ENCODE data around the gene SFT2D1. TPM values are rescaled to one million over a fixed set of nuclear protein-coding genes. Genes with fewer than 3 reads are reported as not detected.
"Not testable (repeated sequence)": the region's sequence is repeated elsewhere in the genome, so short reads cannot be mapped to it uniquely, and the experiment has no call there.

The SFT2D1 gene
- 10 to 100 TPM; 21.4 to 32.2 (median 26.1) TPM for total RNA-seq

GRCh38 chr6:166342349-166343149 lies at the start of gene SFT2D1:
SFT2D1 (minus strand) TSS chr6:166342545; CDS start chr6:166342481, 64 bp downstream.
- Histone ChIP-seq H3K9me3 (no peaks in the 10 kb centered on the region), H3K27me3 (no peaks in the 10 kb centered on the region), H3K4me1 (peaks cover 0 to 47% (median 19%) of the 10 kb centered on the region in 3 donors), H3K27ac (peak within 1 kb of the TSS; percentile 66 to 95 (median 89)), H3K36me3 (peaks cover 0 to 4% of the 10 kb centered on the region in 2 donors), H3K4me3 (peak within 1 kb of the TSS; percentile 93 to 99)
- 0% methylated on average over 2 of the region's 73 CpGs for WGBS, 2 donors (ENCODE audit: low coverage in 1 of 2)
- peak; percentile 94 for ATAC-seq
- TF ChIP-seq EP300 (IDR thresholded peaks at IDR 0.05) (no peak), POLR2AphosphoS5 (IDR thresholded peaks at IDR 0.05) (peak; percentile 93), POLR2A (IDR thresholded peaks at IDR 0.05) (peak; percentile 85 to 89)
- TF ChIP-seq, protein P1, sequence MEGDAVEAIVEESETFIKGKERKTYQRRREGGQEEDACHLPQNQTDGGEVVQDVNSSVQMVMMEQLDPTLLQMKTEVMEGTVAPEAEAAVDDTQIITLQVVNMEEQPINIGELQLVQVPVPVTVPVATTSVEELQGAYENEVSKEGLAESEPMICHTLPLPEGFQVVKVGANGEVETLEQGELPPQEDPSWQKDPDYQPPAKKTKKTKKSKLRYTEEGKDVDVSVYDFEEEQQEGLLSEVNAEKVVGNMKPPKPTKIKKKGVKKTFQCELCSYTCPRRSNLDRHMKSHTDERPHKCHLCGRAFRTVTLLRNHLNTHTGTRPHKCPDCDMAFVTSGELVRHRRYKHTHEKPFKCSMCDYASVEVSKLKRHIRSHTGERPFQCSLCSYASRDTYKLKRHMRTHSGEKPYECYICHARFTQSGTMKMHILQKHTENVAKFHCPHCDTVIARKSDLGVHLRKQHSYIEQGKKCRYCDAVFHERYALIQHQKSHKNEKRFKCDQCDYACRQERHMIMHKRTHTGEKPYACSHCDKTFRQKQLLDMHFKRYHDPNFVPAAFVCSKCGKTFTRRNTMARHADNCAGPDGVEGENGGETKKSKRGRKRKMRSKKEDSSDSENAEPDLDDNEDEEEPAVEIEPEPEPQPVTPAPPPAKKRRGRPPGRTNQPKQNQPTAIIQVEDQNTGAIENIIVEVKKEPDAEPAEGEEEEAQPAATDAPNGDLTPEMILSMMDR (IDR thresholded peaks at IDR 0.05) = no peak

DNA sequence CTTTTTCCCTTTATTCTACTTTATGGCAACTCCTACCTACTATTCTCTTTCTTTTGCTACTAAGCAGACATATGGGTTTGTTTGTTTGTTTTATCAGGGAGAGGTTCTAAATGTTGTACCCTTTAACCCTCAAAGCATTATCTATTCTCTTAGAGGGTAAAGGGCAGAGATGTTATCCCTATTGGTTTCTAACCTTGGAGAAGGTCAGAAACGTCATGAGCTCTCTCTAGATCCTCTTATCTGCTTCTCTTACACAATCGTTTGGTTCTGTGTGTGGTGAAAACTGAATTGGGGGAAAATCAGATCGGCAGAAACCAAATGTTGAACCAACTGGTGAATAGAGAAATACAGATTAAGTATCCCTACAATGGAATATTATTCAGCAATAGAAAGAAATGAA lies 46.8 kb upstream of the SFT2D1 start:
- Histone ChIP-seq H3K27me3 (no peaks in the 10 kb centered on the region), H3K4me3 (no peak overlapping the region), H3K4me1 (peaks cover 0 to 4% (median 0%) of the 10 kb centered on the region in 3 donors), H3K36me3 (no peaks in the 10 kb centered on the region), H3K9me3 (no peaks in the 10 kb centered on the region), H3K27ac (no peak overlapping the region)
- WGBS, 2 donors (ENCODE audit: low coverage in 1 of 2) = 35 to 43% methylated on average over 3 of the region's 3 CpGs
- no peak for ATAC-seq
- TF ChIP-seq, protein P1 (IDR thresholded peaks at IDR 0.05) = no peak
- TF ChIP-seq POLR2A (IDR thresholded peaks at IDR 0.05) = no peak
- no peak for TF ChIP-seq POLR2AphosphoS5 (IDR thresholded peaks at IDR 0.05)
- TF ChIP-seq EP300 (IDR thresholded peaks at IDR 0.05) = no peak

DNA sequence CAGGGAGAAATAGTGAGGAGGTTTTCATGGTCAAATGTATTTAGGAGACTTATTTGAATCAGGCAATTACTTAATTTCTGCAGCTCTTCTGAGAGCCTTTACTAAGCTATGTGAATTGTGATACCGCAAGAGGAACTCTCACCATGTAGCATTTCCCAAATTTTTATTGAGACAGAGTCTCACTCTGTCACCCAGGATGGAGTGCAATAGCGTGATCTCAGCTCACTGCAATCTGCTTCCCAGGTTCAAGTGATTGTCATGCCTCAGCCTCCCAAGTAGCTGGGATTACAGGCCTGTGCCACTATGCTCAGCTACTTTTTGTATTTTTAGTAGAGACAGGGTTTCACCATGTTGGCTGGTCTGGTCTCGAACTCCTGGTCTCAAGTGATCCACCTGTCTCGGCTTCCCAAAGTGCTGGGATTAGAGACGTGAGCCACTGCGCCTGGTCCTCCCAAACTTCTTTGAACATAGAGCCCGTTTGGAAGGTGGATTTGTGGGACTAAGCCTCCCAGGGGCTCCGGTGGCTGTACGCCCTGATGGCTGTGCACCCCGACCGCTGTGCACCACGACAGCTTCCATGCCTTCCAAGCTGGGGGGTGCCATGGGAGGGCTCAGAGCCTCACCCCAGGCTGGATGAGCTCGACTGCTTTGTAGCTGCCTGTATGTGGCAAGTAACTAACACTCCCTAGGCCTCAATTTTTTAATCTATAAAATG lies 46.1 kb upstream of the SFT2D1 start:
- ATAC-seq = no peak
- TF ChIP-seq EP300 (IDR thresholded peaks at IDR 0.05) (no peak), POLR2AphosphoS5 (IDR thresholded peaks at IDR 0.05) (no peak), POLR2A (IDR thresholded peaks at IDR 0.05) (no peak)
- TF ChIP-seq, protein P1 (IDR thresholded peaks at IDR 0.05) = no peak
- no peak overlapping the region for H3K27ac ChIP-seq
- peaks cover 0 to 11% (median 0%) of the 10 kb centered on the region in 3 donors for H3K4me1 ChIP-seq
- 85 to 91% methylated on average over 6 to 11 of the region's 13 CpGs for WGBS, 2 donors (ENCODE audit: low coverage in 1 of 2)
- H3K9me3 ChIP-seq = no peaks in the 10 kb centered on the region
- no peak overlapping the region for H3K4me3 ChIP-seq
- no peaks in the 10 kb centered on the region for H3K36me3 ChIP-seq
- no peaks in the 10 kb centered on the region for H3K27me3 ChIP-seq

- 63 to 77% methylated on average over 3 of the region's 5 CpGs for WGBS, 2 donors (ENCODE audit: low coverage in 1 of 2)
Measured at GRCh38 chr6:166387642-166388289, 45.4 kb upstream of the SFT2D1 start.

GRCh38 chr6:166387098-166387497 lies 44.8 kb upstream of the SFT2D1 start:
- 91 to 96% methylated on average over 3 to 8 of the region's 9 CpGs for WGBS, 2 donors (ENCODE audit: low coverage in 1 of 2)
- not testable (repeated sequence) for H3K9me3 ChIP-seq, ATAC-seq, H3K36me3 ChIP-seq, H3K27me3 ChIP-seq, H3K27ac ChIP-seq, H3K4me3 ChIP-seq
- H3K4me1 ChIP-seq = peaks cover 0 to 11% (median 0%) of the 10 kb centered on the region in 3 donors

More at GRCh38 chr6:166387642-166388289, 45.4 kb upstream of the SFT2D1 start:
- TF ChIP-seq POLR2AphosphoS5 (IDR thresholded peaks at IDR 0.05) = no peak
- TF ChIP-seq POLR2A (IDR thresholded peaks at IDR 0.05) = no peak
- TF ChIP-seq EP300 (IDR thresholded peaks at IDR 0.05) = no peak
- TF ChIP-seq, protein P1 (IDR thresholded peaks at IDR 0.05) = no peak
- no peaks in the 10 kb centered on the region for H3K27me3 ChIP-seq
- peaks cover 0 to 11% (median 0%) of the 10 kb centered on the region in 3 donors for H3K4me1 ChIP-seq
- H3K27ac ChIP-seq = no peak overlapping the region
- no peak for ATAC-seq
- H3K9me3 ChIP-seq = no peaks in the 10 kb centered on the region
- H3K4me3 ChIP-seq = no peak overlapping the region
- no peaks in the 10 kb centered on the region for H3K36me3 ChIP-seq
